ENCODE measurements around the gene SH3BP2.
A peak's percentile ranks its signal among the peaks of the same experiment; 100 is the strongest.

Gene SH3BP2

DNA sequence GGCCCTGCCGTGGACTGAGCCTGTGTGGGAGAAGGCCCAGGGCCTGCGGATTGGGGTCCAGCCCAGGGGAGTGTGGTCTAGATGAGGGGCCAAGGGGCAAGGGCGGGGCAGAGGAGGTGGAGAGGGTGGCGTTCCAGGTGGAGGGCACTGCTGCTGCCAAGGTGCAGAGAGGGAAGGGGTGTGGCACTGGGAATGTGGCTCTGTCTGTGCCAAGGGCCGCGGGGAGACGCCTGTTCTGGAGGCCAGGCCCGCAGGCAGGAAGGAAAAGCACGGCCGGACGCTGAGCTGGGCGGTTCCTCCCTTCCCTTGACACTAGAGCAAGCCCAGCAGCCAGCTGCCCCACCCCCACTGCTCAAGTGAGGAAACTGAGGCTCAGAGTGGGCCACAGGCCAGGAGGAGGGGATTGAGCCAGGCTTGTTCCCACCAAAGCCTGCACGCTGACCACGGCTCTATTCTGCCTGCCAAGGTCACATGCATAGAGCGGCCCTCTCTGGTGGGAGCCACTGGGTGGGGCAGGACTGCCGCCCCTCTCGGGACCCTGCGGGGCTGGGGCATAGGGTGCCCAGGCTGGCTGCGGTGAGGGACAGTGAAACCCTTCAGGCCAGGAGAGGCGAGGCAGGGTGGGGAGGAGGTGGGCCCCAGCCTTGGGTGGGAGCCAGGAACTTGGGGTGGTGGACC, 13.0 kb downstream of the SH3BP2 start:
- peak; percentile 41 for DNase-seq

DNA sequence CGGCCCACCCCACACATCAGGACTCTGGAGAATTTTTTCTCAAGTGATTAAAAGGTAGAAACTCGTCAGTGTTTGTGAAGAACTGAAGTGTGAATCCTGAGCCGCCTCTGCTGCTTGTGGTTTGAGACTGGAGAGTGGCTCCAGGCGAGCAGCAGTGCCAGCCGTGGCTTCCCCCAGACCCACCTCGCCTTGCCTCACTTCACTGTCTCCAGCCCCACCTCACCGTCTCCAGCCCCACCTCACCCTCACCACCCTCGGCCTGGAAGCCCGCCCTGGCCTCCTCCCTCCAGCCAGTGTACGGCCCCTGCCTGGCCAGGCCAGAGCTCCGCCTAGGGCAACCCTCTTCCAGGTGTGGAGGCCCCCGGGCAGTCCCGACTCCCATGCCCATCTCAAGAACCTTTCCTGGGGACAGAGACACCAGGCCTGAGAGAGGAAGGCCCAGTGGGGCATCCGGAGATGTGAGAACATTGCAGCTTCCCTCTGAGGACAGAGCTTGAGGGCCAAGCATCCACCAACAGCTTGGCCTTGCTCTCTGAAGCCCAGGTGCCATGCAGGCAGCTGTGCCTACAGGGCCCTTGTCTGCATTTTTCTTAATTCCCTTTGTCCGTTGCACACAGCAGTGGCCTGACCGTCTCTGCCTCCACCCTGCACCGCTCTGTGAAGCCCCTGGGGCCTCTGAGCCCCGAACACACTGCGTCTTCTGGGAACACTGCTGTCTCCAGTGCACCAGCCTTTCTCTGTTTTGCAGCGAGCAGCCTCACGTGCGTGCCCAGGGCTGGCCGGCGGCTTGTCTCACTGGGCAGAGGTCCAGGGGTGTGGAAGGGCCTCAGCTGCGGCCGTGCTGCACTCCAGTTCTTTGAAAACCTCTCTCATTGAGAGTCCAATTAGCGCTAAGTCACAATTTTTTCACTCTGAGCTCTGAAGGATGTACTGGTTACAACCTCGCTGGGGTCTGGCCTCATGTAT, 13.8 kb downstream of the SH3BP2 start:
- peak; percentile 55 for DNase-seq

GRCh38 chr4:2807571-2807970, 14.7 kb downstream of the SH3BP2 start:
- no peak for DNase-seq

DNA sequence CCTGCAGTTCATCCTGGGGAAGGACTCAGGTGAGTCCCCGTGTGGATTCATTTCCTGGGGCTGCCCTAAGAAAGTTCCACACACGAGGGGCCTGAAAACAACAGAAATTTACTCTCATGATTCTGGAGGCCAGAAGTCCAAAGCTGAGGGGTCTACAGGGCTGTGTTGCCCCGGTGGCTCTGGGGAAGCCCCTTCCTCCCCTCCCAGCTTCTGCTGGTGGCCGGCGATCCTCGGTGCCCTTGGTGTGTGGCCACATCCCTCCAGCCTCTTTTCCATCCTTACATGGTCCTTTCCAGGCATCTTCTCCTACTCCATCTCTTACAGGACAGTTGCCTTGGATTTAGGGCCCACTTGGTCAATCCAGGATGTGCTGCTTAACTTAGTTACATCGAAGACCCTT, 15.1 kb downstream of the SH3BP2 start:
- no peak for DNase-seq

DNA sequence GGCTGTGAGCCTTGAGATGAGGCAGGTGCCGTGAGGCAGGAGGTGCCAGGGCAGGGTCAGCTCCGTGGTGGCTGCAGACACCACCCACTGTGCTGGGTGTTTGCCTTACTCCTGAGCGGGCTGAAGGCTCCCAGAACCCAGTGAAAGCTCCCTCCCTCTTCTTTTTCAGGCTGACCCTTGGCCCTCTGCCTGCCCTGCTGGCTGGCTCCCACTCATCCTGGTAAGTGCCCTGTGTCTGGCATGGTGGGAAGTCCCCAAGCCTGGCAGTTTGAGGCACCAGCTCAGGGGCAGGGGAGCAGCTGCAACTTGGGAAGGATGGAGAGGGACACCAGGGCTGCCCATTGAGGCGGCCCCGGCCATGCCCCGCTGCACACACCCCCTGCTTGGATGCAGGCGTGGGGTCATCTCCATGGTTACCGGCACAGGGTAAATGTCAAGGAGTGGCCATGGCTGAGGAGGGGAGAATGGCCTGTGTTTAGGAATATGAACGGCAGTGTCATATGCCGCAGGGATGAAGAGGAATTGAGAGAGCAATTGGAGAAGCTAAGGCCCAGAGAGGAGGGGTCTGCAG, 16.8 kb downstream of the SH3BP2 start:
- DNase-seq, result no peak

- no peak for DNase-seq
These were observed 17.5 kb downstream of the SH3BP2 start for GRCh38 chr4:2810388-2810787.

DNA sequence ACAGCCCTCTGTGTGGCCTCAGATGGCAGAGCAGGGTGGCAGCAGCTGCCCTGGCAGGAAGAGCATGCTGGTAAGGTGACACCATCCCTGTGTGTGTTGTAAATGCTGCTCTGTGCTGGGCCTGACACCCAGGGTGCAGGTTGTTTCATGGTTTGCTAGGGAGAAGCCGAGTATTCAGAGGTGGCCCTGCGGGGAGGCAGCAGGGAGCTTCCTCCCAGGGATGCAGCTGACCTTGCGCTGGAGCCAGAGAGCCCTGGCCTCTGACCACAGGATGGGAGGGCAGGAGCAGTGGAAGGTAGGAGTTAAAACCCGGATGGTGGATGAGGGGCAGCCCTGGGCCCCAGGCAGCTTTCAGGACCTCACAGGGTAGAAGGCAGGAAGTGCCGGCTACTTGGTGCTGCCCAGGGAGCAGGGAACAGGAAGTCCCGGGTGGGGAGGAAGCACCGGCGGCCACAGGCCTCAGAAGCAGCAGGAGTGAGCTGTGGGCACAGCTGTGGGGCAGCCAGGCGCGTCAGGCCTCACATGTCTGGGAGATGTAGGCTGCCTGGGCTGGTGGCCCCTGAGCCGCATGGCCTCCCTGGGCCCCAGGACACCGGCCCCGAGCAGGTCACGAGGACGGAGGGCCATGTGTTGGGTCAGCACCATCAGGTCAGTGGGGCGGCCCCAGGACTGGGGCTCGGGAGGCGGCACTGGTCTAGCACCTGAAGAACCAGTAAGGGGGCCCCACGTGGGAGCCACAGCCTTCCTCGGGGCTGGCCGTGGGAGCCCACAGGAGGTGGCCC, 19.1 kb downstream of the SH3BP2 start:
- DNase-seq, result peak; percentile 68

GRCh38 chr4:2812612-2813354, 19.9 kb downstream of the SH3BP2 start:
- no peak for DNase-seq

GRCh38 chr4:2813446-2814405, 20.8 kb downstream of the SH3BP2 start:
- DNase-seq, result no peak

- no peak for DNase-seq
These were observed 21.9 kb downstream of the SH3BP2 start for GRCh38 chr4:2814627-2815270.

GRCh38 chr4:2816401-2816954, 23.6 kb downstream of the SH3BP2 start:
- no peak for DNase-seq

GRCh38 chr4:2817137-2817536, 24.3 kb downstream of the SH3BP2 start:
- DNase-seq, result no peak

DNA sequence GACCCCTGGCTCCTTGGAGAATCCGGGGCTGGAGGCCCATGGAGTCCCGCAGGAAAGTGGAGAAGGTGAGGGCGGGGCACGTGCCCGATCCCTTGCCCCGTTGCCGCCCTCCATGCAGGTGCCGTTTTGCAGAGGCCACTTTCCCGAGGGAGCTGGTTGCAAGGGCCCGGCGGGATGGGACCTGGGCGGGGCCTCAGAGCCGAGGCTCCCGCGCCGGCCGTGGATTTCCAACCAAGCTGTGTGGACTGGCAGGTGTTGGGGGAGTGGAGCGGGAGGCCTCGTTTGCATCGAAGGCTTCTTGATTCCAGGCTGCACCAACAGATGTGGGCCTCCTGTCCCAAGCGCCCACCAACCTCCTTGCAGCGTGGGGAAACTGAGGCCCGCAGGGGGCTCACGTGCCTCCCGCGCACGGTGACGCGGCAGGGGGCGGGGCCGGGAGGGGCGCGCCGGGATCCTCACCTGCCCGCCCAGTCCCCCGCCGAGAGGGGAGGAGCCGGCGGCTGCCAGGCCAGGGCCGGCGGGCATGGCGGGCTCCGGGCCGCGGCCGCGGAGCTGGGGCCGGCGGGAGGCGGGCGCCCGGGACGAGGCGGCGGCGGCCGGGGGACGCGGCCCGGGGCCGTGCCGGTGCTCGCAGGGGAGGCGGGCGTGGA, 24.9 kb downstream of the SH3BP2 start:
- DNase-seq, result peak; percentile 48

- DNase-seq, result no peak
These were observed 25.6 kb downstream of the SH3BP2 start for GRCh38 chr4:2818351-2818939.

DNA sequence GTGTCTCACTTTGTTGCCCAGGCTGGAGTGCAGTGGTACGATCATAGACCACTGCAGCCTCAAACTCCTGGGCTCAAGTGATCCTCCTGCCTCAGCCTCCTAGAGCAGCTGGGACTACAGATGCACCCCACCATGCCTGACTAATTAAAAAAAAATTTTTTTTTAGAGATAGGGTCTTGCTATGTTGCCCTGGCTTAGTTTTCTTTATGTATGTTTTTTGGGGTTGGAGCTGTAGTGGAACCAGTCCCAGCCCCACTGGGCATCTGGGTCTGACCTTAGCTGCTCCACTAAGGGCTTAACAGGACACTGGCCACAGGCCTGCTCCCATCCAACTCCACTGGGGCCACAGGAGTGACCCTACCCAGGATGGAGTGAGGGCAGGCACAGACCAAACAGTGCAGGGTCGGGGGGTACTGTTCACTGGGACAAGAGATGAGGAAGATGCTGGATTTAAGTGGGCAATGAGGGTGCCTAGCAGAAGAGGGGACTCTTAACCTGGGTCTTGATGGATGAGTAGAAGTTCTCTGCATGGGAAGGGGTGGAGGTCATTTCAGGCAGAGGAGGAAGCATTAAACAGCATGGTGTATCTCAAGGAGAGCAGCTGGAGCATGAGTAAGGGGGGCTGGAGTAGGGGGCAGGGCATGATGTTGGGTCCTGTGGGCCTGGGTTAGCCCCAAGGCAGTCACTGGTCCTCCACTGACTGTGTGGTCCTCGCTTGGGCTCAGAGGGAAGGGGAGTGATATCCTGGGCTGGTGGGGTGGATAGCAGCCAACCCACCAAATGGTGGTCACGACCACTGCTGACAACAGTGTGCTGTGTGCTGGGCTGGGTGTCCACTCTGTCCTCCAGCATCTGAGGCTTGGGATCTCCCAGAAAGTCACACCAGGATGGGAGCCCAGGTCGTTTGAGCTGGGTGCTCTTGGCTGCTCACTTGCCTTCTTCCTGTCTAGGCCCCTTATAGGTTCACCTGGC, 26.6 kb downstream of the SH3BP2 start:
- DNase-seq, result no peak

DNA sequence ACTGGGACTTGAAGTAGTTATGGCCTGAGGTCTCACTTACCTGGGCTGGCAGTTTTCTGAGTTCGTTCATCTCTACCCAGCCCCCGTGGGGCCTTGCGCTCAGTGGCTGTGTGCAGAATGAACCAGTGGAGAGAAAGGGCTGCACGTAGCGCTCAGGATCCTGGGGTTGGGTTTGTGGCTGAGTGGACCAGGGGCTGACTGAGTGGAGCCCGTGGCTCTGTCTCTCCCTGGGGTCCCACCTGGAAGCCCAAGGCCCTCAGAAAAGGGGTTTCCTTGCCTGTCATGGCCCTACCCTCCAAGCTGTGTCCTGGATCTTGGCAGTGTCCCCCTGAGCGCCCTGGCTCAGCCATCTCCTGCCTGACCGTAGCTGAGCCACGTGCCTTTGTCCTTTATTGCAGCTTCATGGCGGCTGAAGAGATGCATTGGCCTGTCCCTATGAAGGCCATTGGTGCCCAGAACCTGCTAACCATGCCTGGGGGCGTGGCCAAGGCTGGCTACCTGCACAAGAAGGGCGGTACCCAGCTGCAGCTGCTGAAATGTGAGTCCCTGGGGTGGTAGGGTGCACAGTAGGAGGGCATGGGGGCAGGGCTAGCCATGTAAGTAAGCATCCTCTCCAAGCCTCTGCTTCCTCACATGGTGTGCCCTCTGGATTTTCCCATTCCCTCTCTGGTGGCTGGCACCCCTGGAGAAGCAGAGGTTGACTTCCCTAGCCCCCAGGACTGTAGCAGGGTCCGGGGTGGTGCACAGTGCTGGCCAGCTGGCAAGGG, 27.5 kb downstream of the SH3BP2 start:
- peak; percentile 74 for DNase-seq

Measured in NCI-H2029 (cell line).